ENCODE data around the gene EPHA7.

EPHA7 gene

DNA sequence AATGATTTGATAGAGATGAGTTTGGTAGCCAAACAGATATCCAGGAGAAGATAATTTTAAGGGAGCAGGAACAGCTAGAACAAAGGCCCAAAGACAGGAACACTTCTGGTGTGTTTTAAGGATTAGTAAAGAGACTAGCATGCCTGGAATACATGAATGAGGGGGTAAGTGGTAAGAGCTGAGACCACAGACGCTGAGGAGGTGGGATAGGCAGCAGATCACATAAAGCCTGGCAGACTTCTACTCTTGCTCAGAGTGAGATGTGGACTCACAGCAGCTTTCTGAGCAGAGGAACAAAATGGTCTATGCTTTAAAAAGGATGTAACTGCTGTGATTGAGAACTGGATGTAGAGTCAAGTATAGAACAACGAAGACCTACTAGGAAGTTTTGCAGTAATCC, 100.1 kb downstream of the EPHA7 start:
- no peak for DNase-seq

DNA sequence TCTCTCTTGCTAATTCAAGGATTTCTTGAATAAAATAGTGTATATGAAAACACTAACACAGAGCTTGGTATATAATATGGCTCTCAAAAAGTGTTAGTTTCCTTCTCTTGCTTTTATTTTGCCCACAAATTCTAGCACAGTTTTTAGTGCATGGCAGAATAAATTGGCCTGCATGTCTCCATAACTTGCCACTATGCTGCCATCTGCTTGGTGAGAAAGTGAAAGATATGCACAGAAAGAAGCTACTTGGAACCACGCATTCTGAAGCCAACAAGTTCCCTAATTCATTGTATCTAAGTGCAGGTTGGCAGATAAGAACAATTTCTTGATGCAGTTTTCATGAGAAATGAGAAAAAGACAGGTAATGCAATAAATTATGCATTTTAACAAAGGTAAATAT, 101.2 kb downstream of the EPHA7 start:
- DNase-seq: no peak

DNA sequence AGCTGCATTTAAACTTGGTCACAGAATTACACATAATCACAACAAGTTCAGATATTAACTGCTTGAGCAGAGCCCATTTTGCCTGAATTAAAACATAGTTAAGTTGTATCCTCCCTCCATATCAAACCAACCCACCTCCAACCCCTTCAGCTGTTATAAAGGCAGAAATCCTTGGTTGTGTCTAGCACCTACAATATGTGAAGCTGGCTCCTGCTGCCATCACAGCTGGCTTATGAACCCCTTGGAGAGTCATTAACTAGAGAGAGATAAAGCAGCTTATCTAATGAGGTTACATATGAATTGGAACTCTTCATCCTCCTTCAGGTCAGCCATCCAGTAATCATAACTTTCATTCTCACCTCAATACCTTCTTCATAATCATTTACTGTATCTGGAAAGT, 101.8 kb downstream of the EPHA7 start:
- no peak for DNase-seq

DNA sequence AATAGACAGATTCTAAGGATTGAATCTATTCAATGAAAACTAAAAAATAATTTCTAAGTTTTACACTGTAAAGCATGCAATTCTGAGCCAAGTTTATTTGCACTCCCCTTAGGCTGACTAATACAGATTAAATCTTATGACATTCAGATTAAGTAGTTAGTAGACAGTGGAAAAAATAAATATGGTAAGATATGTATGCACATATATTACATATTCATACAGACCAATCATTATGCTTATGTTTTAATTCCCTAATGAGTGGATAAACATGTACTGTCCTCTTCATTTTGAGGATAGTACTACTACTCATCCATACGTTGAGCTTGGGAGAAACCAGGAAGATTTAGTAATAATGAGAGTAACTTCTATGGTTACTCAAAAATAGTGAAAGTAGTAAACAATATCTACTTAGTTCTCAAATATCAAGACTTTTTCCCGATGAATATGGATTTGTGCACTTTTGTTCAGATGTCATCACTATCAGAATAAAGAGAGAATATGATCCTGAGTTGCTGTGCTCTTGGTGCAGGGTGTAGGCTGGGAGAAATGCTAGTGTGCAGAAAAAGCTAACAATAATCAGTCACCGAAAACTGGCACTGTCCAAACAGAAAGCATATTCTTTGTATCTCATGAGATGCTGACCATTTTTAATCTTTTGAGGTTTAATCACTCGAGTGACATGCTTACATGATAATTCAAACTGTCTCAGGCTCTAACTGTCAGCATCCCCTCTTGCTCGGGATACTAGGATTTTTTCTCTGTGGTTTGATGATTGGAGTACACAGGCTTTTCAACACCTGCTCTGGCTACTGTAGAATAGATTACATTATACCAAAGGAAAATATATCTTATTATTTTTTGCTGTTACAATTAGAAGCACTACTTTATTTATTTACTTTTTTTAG, 111.6 kb downstream of the EPHA7 start:
- DNase-seq: no peak

DNA sequence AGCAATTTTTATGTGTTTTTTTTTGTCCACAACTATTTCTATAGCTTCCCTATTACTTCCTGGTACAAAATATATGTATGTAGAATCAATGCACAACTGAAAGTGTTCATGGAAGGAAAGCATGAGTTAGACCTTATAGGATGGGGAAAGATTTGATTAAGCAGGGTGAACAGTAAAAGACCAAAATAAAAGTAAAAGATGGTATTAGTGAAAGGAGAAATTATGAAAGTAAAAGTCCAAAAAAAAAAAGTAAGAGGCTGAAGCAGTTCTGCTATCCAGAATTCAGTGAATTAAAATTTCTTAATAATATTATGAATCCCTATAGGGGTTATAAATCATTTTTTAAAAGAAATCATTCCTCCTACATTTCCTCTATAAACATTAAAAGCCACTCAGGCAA, 114.3 kb downstream of the EPHA7 start:
- DNase-seq: no peak

DNA sequence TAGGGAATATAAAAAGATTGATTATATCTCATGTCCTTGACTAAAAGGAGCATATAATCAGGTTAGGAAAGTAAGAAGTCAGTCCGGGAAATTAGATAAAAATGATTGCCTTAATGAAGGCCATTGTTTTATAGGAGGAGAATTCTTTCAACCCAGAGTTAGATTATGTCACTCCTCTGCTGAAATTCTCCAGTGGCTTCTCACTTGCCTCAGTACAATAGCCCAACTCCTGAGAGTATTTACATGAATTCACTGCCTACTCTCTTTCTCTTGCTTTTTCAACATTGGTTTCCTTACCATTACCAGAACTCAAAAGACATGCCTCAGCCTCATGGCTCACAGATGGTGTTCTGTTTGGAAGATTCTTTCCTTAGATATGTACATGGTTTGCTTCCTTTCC, 114.9 kb downstream of the EPHA7 start:
- DNase-seq: no peak

DNA sequence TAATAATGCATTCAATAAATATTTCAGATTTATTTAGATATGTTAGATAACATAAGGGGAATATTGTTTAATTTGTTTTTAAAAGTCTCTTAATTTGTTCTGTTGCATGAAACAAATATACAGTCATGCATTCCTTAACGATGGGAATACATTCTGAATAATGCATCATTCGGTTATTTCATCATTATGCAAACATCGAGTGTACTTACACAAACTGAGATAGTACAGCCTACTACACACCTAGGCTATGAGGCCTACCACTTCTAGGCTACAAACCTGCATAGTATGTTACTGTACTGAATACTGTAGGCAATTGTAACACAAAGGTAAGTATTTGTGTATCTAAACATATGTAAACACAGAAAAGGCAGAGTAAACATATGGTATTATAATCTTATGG, 118.7 kb downstream of the EPHA7 start:
- no peak for DNase-seq

DNA sequence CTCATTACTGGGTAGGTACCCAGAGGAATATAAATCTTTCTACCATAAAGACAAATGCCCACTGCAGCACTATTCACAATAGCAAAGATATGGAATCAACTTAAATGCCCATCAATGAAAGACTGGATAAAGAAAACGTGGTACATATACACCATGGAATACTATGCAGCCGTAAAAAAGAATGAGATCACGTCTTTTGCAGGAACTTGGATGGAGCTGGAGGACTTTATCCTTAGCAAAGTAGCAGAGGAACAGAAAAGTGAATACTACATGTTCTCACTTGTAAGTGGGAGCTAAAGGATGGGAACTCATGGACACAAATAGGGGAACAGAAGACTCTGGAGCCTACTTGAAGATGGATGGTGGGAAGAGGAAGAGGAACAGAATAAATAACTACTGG, 119.7 kb downstream of the EPHA7 start:
- DNase-seq: no peak

DNA sequence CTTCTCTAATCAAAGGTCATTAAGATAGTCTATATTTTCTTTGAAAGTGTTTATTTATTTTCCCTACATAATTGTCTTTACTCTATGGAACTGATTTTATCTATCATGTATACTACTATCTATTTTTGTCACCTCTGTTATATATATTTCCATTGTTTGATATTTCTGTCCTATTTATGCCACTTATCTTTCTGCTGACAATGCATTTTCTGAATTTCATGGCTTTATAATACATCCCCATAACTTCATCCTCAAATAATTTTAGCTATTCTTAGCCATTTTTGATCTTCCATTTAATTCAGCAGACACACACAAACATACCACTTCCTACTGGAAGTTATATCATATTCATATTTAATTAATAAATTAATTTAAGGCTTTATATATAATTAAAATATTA, 123.7 kb downstream of the EPHA7 start:
- DNase-seq: no peak

DNA sequence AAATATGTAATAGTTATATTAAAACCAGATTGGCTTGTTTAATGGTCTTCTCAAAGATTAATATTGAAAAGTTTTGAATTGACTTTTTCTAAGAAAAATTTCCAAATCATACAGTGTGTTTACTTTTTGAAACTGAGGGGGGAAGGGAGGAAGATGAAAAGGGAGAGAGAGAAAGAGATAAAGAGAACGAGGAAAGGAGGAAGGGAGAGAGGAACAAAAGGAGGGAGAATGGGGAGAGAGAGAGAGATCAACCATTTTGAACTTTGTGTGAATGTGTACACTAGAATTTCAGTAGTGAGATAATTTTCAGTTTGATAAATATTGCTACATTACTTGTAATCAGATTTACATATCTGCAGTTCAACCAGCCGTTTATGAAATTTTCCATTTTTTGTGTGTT, 124.5 kb downstream of the EPHA7 start:
- DNase-seq: no peak

DNA sequence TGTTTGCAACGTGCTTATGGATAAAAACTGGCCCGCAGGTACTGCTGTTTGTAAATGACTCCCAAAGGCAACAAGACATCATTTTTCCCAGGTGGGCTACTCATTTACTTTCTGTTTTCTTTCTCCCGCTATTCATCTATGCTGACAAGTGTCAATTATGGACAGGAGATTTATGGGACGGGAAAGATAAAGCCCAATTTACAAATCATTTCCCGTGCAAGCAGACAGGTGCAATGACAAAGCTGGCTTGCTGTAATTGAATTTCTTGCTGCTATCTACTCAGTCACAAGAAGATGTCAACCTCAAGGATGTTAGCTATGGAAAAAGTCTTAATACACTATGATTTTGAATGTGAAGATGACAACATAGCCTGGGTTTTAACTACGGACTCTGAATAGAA, 125.5 kb downstream of the EPHA7 start:
- no peak for DNase-seq

DNA sequence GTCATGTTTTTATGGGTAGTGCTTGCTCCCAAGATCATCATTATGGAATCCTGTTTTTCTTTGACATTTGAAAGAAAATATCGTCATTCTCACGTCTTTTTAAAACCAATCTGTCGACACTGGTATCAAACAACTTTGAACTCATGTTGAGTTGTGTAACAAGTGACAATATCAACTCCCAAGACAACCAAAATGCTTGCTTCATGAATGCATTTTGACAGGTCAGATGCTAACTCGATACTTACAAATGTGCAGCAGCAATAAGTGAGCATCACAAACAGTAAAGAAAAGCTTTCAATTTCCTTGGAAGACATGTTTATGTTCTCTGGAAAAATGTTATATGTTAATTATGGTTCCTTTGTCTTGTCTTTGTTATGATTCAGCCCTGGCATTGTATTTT, 125.9 kb downstream of the EPHA7 start:
- no peak for DNase-seq

DNA sequence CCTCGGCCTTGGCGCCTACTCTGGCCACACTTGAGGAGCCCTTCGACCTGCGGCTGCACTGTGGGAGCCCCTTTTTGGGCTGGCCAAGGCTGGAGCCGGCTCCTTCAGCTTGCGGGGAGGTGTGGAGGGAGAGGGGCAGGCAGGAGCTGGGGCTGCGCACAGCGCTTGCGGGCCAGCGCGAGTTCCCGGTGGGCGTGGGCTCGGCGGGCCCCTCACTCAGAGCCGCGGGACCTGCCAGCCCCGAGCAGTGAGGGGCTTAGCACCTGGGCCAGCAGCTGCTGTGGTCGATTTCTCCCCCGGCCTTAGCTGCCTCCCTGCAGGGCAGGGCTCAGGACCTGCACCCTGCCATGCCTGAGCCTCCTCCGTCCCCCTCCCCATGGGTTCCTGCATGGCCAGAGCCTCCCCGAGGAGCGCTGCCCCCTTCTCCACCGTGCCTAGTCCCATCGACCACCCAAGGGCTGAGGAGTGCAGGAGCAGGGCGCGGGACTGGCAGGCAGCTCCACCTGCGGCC, 136.8 kb downstream of the EPHA7 start:
- DNase-seq: no peak

DNA sequence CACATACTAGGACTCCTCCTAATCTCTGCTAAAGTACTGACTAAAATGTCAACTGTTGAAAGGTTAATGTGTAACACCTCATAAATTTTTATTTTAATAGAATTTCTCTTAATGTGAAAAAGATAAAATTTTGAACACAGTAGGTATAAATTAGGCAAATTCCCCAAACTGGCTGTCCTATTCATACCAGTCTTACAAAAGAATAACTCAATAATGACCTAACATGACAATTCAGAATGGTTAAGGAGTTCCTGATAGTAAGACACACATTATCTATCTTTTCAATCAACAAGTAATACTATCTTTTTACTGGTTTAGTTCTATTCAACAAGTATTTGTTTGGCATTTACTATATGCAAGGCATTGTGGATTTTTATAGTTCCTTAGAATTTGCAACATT, 141.1 kb downstream of the EPHA7 start:
- no peak for DNase-seq

DNA sequence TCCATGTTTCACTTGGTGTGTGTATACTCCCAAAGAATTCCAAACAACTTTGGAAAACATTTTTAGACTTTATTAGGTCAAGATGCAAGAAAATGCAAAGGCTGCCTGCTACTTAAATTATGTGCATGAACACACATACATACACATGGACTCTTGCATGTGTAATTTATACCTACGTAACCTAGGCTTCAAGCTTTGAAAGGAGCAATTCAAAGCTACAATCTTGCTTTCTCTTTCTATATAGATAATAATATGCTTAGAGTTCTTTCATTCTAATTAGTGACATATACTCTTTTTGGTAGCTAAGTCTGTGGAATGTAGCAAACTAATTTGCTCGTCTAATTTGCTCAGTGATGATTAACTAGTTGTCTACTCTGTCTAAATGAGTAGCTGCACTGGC, 146.5 kb downstream of the EPHA7 start:
- no peak for DNase-seq

DNA sequence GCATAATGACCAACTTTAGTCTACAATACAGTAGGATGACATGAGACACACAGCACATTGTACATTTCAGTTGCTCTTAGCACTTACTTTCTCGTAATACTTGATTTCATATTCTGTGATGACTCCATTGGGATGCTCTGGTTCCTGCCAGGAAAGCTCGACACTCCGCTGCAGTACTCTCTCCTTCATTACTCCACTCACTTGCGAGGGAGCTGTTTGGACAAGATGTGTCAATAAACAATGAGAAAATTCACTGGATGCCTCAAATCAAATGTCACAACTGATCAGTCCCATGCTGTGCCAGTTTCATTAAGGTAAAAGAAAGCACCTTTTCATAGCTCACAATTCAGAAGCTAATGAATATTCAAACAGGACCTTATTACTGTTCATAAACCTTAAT, 147.1 kb downstream of the EPHA7 start:
- DNase-seq: no peak

DNA sequence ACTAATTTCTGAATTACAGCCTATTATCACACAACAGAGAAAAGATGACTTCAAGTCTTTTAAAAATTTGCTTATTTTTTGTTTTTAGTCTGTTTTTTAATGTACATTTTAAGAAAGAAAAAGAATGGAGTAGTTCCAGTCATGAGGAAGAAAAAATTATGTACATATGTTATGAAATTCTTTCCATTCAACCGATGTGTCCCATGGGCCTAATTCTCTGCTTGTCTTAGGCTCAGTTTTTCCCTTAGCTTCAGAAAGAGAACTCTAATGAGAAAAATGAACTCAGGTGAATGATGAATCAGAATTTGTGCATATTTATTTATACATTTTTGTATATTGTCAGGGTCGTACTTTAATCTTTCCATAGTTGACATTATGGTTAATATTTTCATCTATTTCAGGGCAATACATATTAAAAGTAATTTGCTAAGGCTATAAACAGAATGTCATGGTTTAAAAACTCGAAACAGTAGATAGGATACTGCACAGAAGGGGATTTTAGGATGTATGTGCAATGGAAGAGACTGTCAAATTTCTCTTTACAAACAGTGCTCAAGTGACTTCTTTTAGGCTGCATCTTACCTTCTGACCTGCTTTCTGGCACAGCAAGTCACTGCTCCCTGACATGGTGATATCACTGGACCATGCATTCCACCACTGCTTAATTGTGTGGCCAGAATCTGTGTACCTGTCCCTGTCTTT, 153.1 kb downstream of the EPHA7 start:
- DNase-seq: no peak

DNA sequence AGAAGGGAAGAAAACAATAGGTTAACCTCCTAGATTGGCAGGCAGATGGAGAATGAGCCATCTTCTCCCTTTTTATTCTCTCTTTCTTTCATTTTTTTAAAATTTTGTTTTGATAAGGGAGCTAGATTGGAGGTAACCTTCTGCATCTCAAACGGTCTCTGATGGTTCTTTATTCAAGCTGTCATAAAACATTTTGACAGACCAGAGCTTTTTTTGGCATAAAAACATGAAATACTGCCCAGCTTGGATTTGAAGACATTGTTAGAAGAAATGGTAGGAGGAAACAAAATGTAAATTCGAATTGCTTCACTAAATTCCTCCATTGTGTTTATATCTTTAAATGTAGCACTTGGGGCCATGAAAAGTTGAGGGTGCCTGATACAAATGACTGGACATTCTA, 158.5 kb downstream of the EPHA7 start:
- no peak for DNase-seq

DNA sequence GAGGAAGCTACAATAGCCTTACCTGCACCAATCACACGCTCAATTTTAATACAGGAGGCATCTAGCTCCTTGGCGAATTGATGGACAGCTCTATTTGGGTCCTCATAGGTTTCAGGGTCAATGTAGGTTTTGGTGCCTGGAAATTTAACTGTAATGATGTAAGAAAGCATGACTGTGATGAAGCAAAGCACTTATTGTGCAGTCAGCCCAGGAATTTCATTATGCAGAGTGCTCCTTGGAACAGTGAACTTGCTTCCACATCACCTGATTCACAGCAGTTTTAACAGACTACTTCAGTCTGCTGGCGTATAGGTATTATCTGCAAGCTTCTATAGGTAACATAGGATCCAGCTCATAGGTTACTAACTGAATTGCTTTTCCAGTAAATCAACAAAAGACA, 160.0 kb downstream of the EPHA7 start:
- DNase-seq: no peak

DNA sequence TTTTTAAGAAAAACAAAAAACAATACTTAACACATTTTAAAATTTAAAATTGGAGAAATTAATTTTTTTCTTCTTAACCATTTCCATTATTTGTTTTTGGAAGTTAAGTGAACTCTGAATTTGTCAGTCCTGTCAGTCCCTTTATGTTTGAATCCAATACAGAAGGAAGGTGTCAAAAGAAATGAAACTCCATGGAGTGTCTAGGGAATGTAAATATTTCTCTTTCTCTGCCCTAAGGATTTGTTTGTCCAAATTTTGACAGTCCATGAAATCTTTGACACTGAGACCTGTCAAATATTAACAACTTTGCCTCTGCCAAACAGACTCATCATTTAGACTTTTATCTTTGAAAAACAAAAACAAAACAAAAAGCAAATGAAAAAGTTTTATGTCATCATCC, 166.4 kb downstream of the EPHA7 start:
- DNase-seq: no peak

DNA sequence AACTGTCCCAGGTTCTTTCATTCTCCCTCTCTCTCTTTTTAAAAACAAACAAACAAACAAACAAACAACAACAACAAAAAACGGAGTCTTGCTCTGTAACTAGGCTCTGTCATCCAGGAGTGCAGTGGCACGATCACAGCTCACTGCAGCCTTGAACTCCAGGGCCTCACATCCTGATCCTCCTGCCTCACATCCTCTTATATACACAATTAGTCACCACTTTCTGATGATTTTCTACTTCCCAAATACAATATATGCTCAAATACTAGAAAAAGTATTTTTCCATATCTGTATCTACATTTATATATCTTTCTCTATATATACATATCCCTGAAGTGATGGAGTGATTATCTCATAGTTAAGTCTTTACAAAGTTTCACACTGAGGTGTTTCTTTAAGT, 170.7 kb downstream of the EPHA7 start:
- no peak for DNase-seq

DNA sequence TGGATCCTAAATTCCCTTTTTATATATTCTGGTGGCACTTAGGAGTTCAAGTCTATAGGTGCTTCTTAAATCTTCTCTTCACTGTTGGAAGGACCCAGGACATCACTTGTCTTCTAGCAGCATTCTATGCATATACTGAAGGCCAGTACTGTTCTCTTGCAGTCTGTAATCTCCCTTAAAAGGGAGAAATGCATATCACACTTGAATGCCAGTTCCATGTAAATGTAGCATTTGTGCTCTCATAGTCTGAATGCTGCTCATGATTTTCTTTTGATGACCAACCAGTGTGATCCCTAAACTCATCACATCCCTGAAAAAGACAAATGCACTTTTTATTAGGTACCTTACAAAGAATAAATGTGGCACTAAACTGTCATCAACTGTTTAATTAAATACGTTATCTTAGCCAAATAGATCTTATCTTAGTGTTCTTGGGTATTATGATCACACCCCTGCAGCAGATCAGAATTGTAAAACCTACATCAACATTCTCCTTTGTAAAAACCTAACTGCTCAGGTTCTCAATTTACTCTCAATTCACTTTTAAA, 176.1 kb downstream of the EPHA7 start:
- DNase-seq: no peak

DNA sequence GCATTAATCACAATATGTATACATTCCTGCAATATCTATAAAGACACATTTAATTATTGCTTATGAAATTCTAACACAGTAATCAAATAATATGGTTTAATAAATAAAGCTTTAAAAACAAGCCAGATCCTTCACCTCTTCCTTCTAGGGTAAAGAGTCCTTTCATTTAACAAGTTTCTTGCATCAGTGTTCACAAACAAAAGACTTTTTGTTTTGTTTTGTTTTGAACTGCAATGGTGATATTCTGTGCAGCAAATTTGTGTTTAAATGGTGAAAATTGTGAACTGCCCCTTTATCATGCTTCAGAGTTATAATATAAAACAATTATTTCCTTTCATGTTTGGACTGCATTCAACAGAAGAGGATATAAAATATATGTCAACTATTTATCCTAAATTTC, 177.3 kb downstream of the EPHA7 start:
- no peak for DNase-seq

DNA sequence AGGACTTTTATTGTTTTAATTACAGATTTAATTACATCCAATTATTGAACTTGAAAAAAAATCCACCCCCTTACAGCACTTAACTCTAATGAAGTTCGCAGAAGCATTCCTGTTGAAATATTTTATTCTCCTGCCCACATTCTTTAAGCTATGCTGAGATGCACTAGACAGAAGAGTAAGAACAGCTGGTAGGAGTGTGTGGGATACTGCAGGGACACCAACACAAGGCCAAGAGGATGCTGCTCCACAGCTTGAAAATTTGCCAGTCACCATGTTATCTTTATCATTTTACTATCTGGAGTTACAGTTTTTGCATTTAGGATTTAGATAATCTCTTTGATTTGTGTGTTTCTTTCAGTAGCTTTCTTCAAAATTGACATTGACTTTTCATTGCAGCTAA, 180.7 kb downstream of the EPHA7 start:
- DNase-seq: no peak

All from RPMI8226 (cell line).